Fibroblast of skin of scalp (primary cell): Measurements from ENCODE around the gene FES.
"Not testable (repeated sequence)": the region's sequence is repeated elsewhere in the genome, so short reads cannot be mapped to it uniquely, and the experiment has no call there.

ENCODE experiments used
- DNase-seq: peaks from one replicate; pipeline ENCODE4 v3.0.0-alpha.2; 2013

Gene FES

GRCh38 chr15:90893175-90894090, 9.1 kb downstream of the FES start:
- no peak for DNase-seq

DNA sequence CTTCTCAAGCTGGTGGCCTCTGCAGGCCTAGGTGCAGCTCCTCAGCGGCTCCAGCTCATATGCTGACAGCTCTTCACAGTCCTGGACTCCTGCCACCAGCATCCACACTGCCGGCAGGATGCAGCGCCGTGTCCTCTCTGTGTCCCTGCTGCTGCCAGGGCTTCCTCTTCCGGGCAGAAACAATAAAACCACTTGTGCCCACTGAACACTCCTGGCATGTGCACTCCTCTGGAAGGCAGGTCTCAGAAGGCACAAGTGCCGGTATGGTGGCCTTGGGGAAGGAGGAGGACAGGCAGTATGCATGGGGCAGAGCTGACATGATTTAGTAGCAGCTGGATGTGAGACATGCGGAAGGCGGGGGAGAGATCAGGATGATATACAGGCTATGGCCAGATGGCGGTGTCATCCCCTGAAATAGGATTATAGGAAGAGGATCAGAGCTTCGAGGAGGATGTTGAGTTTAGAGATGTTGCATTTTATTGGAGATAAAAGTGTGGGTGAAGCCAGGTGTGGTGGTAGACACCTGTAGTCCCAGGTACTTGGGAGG, 11.3 kb downstream of the FES start:
- DNase-seq = peak; percentile 41

- not testable (repeated sequence) for DNase-seq
Measured at GRCh38 chr15:90897131-90897655, 12.9 kb downstream of the FES start.

DNA sequence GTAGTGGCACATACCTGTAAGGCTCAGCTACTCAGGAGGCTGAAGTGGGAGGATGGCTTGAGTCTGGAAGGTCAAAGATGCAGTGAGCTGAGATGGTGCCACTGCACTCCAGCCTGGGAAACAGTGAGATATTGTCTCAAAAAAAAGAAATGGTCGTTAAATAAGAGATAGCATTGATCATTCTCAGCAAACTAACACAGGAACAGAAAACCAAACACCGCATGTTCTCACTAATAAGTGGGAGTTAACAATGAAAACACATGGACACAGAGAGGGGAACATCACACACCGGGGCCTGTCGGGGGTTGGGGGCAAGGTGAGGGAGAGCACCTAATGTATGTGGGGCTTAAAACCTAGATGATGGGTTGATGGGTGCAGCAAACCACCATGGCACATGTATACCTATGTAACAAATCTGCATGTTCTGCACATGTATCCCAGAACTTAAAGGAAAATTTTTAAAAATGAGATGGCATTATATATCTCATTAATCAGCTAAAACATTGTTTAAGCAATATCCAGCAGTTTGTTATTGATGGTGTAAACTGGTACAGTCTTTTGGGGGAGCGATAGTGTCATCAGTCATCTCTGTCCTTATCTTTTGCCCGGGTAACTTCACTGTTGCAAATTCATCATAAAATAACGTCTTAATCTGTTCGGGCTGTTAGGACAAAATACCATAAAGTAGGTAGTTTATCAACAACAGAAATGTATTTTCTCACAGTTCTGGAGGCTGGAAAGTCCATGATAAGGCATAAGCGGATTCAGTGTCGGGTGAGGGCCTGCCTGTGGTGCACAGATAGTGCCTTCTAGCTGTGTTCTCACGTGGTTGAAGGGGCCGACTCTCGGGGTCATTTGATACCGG, 17.1 kb downstream of the FES start:
- no peak for DNase-seq

DNA sequence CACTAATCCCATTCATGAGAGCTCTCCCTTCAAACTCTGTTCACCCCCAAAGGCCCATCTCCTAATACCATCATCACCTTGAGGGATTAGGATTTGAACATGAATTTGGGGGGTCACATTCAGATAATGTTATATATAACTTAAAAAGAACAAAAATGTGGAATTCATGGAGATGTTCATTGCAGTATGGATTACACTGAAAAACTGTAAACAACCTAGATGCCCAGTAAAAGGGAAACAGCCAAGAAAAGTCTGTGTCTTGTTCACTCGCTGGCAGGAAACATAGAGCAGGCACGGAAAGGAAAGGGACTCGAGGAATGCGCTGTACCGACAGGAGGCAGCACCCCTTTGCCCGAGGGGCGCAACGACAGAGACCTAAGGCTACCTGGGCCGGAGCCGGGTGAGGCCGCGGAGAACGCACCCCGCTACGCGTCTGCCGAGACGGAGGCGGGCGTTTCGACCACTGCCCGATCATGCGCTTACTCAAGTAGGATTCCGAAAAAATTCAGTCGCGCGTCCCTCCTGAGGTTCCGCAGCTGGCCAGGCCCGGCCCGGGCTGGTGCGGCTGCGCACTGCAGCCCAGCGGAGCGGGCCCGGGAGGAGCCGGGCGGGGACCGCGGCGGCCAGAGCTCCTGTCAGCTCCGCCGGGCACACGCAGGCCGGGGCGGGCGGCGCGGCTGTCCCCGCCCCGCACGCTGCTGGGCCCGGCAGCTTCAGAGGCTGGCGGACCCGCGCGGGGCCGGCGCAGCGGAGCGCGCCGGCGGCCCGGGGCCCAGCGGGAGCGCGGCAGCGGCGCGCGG, 17.9 kb downstream of the FES start:
- DNase-seq = peak; percentile 81

- peak; percentile 25 for DNase-seq
Measured at GRCh38 chr15:90902840-90903732, 18.8 kb downstream of the FES start, which contains the start of gene MAN2A2. TSS of gene MAN2A2 (plus strand) at chr15:90903302. CDS start at chr15:90904208, 906 bp downstream.

DNA sequence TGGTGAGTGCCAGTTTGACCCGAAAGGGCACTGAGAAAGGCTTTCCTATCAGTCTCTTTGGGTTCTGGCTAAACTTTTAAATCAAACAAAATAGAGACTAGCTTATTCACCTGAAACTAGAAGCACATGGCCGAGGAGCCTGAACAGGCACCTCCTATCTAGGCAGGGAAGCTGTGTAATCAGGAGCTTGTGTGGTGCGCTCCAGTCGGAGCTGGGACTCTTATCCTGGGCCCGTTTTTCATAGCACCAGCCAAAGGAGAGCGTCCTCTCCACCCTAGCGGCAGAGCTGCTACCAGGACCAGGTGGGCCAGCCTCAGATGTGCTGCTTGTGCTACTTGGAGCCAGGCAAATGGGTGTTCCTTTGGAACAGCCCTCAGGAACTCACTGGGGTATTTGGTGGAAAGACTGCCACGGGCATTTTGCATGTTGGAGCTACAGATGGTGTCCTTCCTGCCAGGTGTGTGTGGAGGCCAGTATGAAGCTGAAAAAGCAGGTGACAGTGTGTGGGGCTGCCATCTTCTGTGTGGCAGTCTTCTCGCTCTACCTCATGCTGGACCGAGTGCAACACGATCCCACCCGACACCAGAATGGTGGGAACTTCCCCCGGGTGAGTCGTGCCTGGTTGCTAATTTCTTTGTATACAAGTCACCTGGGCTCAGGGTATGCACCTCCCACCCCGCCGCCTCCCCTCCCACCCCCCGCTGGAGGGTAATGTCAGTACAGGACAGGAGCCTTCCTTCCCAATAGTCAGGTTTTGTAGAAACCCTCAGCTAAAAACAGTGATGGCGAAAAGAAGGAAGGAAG, 19.6 kb downstream of the FES start:
- DNase-seq = no peak

GRCh38 chr15:90904746-90905145, 20.4 kb downstream of the FES start:
- DNase-seq = no peak

- DNase-seq = no peak
Measured at GRCh38 chr15:90905306-90906180, 21.2 kb downstream of the FES start.

GRCh38 chr15:90906181-90906849, 22.0 kb downstream of the FES start:
- DNase-seq = no peak

DNA sequence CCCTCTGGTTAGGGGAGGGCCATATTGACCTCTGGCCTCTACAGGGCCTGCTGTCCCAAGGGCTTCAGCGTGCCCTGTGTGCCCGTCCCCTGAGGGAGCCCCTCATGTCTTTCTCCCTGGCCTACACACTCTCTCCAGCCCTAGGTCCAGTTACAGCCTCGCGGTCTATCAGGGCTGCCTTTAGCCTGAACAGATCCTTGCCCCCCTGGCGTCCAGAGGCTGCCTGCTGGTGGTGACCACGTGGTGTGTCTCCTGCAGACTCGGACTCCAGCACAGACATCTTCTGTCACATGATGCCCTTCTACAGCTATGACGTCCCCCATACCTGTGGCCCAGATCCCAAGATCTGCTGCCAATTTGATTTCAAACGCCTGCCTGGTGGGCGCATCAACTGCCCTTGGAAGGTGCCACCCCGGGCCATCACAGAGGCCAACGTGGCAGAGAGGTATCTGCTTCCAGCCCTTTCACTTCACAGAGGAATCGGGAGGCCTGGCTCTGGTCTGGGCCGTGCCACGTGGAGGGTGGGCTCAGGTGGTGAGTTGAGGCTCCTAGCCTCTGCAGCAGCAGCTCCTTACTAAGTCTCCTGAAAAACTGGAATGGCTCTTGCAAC, 22.9 kb downstream of the FES start:
- DNase-seq = no peak

- no peak for DNase-seq
Measured at GRCh38 chr15:90907838-90908507, 23.7 kb downstream of the FES start.

DNA sequence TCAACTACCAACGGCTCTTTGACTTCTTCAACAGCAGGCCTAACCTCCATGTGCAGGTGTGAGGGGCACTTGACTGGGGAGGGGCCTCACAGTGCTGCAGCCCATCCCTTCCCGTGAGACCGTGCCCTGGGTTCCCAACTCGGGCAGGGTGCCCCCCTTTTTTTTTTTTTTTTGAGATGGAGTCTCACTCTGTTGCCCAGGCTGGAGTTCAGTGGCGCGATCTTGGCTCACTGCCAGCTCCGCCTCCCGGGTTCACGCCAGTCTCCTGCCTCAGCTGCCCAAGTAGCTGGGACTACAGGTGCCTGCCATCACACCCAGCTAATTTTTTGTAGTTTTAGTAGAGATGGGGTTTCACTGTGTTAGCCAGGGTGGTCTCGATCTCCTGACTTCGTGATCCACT, 25.1 kb downstream of the FES start:
- DNase-seq = not testable (repeated sequence)

DNA sequence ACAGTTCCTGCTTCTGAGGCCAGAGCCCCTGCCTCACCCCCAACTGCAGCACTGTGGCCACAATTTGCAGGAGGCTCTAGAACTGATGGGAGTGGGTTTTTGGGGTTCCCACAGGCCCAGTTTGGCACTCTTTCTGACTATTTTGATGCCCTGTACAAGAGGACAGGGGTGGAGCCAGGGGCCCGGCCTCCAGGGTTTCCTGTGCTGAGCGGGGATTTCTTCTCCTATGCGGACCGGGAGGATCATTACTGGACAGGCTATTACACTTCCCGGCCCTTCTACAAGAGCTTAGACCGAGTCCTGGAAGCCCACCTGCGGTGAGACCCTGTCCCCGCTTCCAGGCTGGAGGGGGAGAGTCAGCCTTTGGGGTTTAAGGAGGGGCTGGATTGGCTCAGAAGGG, 25.7 kb downstream of the FES start:
- no peak for DNase-seq

- no peak for DNase-seq
Measured at GRCh38 chr15:90910441-90911301, 26.4 kb downstream of the FES start.

GRCh38 chr15:90911302-90911623, 27.0 kb downstream of the FES start:
- DNase-seq = no peak
